Kidney (tissue), 14 donors: ENCODE data around the gene HDAC11. TPM values are rescaled to one million over a fixed set of nuclear protein-coding genes. Genes with fewer than 3 reads are reported as not detected.

Experiments used
- DNase-seq, 5 donors: peaks; one replicate each; pipeline ENCODE4 v3.0.0-alpha.2; 2013 to 2020
- FAIRE-seq: peaks from 2 replicates; lab custom pipeline; 2012; peaks lifted over from hg19 to GRCh38; lab: Jason Lieb, UNC
- H3K27ac ChIP-seq, 2 donors: one replicate each; pipeline ENCODE4 v1.7.0; 2013; ENCODE audit warnings: low read depth in 2 of 2, low read length in 2 of 2, inconsistent platforms in 1 of 2
- H3K27me3 ChIP-seq: one replicate; pipeline ENCODE4 v1.7.1; 2013; ENCODE audit warnings: low read length, inconsistent platforms; ENCODE audit not compliant: control insufficient read depth, insufficient read depth
- H3K36me3 ChIP-seq, 3 donors: one replicate each; pipeline versions ENCODE4 v1.7.0 to v1.7.1; 2013; ENCODE audit warnings: low read length in 3 of 3, control low read depth in 1 of 3, inconsistent platforms in 1 of 3; ENCODE audit not compliant: insufficient read depth in 3 of 3, control insufficient read depth in 2 of 3
- H3K4me1 ChIP-seq, 3 donors: one replicate each; pipeline versions ENCODE4 v1.7.0 to v1.7.1; 2013; ENCODE audit warnings: low read length in 3 of 3, inconsistent platforms in 1 of 3, low read depth in 1 of 3; ENCODE audit not compliant: control insufficient read depth in 2 of 3, insufficient read depth in 2 of 3
- H3K4me3 ChIP-seq, 3 donors: one replicate each; pipeline versions ENCODE4 v1.7.0 to v1.8.1; 2013; ENCODE audit warnings: low read length in 3 of 3, control low read depth in 1 of 3, inconsistent platforms in 1 of 3
- H3K9ac ChIP-seq, 3 donors: one replicate each; pipeline versions ENCODE4 v1.7.0 to v1.7.1; 2013; ENCODE audit warnings: low read length in 3 of 3, control low read depth in 1 of 3, inconsistent platforms in 1 of 3
- H3K9me3 ChIP-seq, 3 donors: one replicate each; pipeline versions ENCODE4 v1.7.0 to v1.7.1; 2013; ENCODE audit warnings: low read length in 3 of 3, control low read depth in 1 of 3, inconsistent platforms in 1 of 3; ENCODE audit not compliant: control insufficient read depth in 2 of 3, insufficient read depth in 1 of 3
- intact Hi-C: fragments of 100-400 bp; cut with DNase I; formaldehyde crosslinking; loops from one replicate; pipeline ENCODE4 v1.11.1; 2022
- polyA plus RNA-seq: library from polyadenylated mRNA; stranded (reverse); fragments of 350-450 nt; fragmentation: Illumina TruSeq; extraction: RNeasy Lipid Tissue Mini Kit (QIAGEN cat#74804); gene quantifications from one replicate; pipeline ENCODE4 v1.2.3, GENCODE V29; 2014; ENCODE audit warnings: low read depth, low replicate concordance; ENCODE audit not compliant: insufficient read depth
- total RNA-seq: library from RNA; stranded (reverse); fragmentation: NEBNext Ultra II Directional; extraction: Animal tissue kit (Norgen Biotek cat#: 25700); gene quantifications from one replicate; pipeline ENCODE4 v1.2.1, GENCODE V29; 2021
- TF ChIP-seq, protein P1 (sequence below): IDR thresholded peaks from 3 replicates; pipeline ENCODE4 v1.5.1; 2012; ENCODE audit warnings: mild to moderate bottlenecking, moderate library complexity, borderline replicate concordance; ENCODE audit not compliant: insufficient read depth; ENCODE audit errors: extremely low read depth
- donor health status: control.
- donor health status: control.
- donor health status: control.
- donor health status: control.
- donor health status: control.
- donor health status: DM: yes; HTN: yes; CAD: no.
- donor health status: Normal renal cell carcinoma (clear cell type).

Gene HDAC11
- total and polyA plus RNA-seq, 2 donors from 2014 or later, result 28.3 to 43.7 TPM

DNA sequence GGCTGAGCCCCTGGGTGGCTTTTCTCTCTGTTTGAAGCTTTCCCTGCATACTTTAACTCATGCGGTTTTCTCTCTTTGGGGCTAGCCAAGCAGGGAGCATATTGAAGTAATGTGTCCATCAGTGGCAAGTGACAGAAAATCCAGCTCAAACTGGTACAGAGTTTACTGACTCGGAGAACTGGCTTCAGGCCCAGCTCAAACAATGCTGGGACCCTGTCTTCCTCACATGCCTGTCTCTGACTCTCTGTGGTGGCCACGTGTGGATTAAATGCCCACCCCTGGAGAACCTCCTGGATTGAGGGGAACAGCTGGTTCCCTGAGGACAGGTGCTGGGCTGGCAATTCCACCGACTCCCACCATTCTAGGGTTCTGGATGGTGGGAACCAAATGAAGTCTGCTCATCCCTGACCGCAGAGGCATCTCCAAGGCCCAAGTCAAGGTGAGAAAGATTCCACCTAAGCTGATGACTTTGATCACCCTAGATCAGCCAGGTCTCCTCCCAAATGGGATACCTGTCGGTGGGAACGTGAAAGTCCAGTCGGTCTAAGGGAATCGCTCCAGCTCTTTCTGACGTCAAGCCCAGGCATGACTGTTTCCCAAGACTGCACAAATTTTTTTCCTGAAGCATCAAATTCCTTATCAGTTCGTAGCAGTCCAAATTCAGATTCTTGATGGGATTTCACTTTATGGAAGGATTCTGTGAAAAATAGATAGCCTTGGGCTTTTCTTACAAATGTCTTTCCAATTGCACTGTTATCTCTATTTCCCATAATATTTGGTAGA, 16.3 kb upstream of the HDAC11 start:
- Histone ChIP-seq H3K27ac (no peak overlapping the region), H3K27me3 (no peaks in the 10 kb centered on the region), H3K9ac (no peak overlapping the region), H3K9me3 (no peaks in the 10 kb centered on the region), H3K4me1 (peaks cover 0 to 4% (median 3%) of the 10 kb centered on the region in 3 donors), H3K36me3 (no peaks in the 10 kb centered on the region), H3K4me3 (no peak overlapping the region)
- TF ChIP-seq, protein P1, sequence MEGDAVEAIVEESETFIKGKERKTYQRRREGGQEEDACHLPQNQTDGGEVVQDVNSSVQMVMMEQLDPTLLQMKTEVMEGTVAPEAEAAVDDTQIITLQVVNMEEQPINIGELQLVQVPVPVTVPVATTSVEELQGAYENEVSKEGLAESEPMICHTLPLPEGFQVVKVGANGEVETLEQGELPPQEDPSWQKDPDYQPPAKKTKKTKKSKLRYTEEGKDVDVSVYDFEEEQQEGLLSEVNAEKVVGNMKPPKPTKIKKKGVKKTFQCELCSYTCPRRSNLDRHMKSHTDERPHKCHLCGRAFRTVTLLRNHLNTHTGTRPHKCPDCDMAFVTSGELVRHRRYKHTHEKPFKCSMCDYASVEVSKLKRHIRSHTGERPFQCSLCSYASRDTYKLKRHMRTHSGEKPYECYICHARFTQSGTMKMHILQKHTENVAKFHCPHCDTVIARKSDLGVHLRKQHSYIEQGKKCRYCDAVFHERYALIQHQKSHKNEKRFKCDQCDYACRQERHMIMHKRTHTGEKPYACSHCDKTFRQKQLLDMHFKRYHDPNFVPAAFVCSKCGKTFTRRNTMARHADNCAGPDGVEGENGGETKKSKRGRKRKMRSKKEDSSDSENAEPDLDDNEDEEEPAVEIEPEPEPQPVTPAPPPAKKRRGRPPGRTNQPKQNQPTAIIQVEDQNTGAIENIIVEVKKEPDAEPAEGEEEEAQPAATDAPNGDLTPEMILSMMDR, result no peak
- FAIRE-seq (no peak), DNase-seq (no peak)
- intact Hi-C loops, result no loop called here

DNA sequence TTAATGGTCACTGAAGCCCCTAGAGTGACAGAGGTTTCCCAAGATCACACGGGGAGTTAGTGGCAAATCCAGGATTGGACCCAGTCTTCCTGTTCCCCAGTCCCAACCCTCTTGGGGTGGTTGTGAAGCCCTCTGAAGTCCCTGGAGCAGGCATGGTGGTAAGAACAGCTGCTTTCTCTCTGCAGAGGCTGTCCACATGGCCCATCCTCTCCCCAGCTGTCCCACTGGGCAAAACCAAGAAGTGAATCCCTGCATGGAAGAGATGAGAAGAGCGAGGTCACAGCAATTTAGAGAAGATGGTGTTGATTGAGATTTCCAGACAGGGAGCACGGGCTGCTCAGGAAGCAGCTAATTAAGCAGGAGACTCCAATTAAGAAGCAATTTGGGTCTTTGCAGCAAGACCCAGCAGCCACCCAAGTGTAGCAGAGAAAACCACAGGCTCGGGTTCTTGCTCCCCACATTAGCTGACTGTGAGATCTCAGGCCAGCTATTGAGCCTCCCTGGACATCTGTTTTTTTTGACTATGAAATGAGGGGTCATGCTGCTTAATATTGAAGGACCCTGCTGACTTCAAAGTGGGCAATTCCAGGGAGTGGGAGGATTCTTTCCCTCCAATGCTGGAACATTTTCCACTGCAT, 14.8 kb upstream of the HDAC11 start:
- Histone ChIP-seq H3K27me3 (no peaks in the 10 kb centered on the region), H3K36me3 (no peaks in the 10 kb centered on the region), H3K4me1 (peaks cover 0 to 4% (median 3%) of the 10 kb centered on the region in 3 donors), H3K9me3 (no peaks in the 10 kb centered on the region), H3K9ac (no peak overlapping the region), H3K27ac (no peak overlapping the region), H3K4me3 (no peak overlapping the region)
- TF ChIP-seq, protein P1, result no peak
- DNase-seq (peak in 1 of 5 donors; percentile 23), FAIRE-seq (no peak)
- intact Hi-C loops, result no loop called here

DNA sequence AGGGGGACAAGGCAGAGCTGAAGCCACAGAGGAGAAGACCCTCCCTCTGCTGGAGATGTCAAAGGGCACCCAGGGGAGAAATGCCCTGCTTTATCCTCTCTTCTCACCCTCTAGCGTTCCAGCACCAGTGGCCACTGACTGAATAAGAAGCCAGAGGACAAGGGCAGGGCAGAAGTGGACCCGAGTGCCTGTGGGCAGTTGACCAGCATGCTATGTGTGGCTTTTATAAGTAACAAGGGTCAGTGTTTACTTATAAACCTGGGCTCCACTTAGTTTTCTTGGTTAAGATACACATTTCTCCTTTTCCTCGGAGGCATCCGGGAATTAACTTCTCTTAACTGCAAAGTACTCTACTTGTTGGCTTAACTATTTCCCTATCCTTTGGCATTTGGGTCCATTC, 13.3 kb upstream of the HDAC11 start:
- peaks cover 0 to 4% (median 3%) of the 10 kb centered on the region in 3 donors for H3K4me1 ChIP-seq
- FAIRE-seq, result no peak
- TF ChIP-seq, protein P1, result no peak
- intact Hi-C loops, result no loop called here
- H3K36me3 ChIP-seq, result no peaks in the 10 kb centered on the region
- no peak for DNase-seq
- no peaks in the 10 kb centered on the region for H3K9me3 ChIP-seq
- no peak overlapping the region for H3K27ac ChIP-seq
- no peaks in the 10 kb centered on the region for H3K27me3 ChIP-seq
- H3K4me3 ChIP-seq, result no peak overlapping the region
- no peak overlapping the region for H3K9ac ChIP-seq
